NCI-H187 (cell line): ENCODE results near the gene TSSK3.
A peak's percentile ranks its signal among the peaks of the same experiment; 100 is the strongest.
"Not testable (repeated sequence)": the region's sequence is repeated elsewhere in the genome, so short reads cannot be mapped to it uniquely, and the experiment has no call there.

ENCODE experiments used
- DNase-seq, 2 experiments: peaks; one replicate each; lab custom pipeline; 2025; lab: John Stamatoyannopoulos, UW

The TSSK3 gene

DNA sequence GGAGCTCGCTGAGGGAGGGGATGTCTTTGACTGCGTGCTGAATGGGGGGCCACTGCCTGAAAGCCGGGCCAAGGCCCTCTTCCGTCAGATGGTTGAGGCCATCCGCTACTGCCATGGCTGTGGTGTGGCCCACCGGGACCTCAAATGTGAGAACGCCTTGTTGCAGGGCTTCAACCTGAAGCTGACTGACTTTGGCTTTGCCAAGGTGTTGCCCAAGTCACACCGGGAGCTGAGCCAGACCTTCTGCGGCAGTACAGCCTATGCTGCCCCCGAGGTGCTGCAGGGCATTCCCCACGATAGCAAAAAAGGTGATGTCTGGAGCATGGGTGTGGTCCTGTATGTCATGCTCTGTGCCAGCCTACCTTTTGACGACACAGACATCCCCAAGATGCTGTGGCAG is 1.4 kb downstream of the TSSK3 start:
- no peak for DNase-seq

DNA sequence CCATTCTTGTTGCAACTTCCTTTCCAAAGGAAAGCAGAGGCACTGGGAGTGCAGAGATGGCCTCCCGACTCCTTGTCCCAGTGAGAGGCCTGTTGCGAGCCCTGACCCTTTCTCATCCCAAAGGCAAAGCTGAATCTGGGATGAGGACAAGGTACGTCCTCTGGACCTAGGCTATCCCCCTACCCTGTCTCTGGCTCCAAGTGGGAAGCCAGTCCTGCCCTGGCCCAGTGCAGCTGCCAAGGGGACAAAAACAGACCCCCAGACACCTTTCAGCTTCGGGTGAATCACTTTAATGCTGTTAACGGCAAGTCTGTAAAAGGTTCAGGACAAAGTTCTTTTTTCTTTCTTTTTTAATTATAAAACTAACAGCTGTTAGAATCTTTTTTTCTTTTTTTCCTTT is 2.5 kb downstream of the TSSK3 start:
- DNase-seq: no peak

DNA sequence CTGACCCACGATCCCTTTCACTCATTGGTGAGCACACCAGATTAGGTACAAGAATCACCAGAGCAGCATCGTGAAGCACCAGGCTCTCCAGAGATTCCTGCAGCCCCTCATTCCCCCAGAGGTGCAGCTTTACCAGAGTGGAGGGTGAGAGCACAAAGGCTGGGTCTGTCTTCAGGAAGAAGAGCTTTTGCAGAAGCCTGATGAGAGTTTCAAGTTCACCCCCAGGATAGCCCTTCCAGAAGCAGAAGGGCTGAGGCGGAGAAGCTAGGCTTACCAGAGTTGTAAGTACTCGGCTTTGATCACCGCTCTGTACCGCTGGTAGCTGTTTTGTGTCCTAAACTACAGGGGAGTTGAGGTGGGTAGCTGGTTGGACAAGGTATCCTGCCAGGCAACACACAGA is 3.1 kb downstream of the TSSK3 start:
- DNase-seq: no peak

DNA sequence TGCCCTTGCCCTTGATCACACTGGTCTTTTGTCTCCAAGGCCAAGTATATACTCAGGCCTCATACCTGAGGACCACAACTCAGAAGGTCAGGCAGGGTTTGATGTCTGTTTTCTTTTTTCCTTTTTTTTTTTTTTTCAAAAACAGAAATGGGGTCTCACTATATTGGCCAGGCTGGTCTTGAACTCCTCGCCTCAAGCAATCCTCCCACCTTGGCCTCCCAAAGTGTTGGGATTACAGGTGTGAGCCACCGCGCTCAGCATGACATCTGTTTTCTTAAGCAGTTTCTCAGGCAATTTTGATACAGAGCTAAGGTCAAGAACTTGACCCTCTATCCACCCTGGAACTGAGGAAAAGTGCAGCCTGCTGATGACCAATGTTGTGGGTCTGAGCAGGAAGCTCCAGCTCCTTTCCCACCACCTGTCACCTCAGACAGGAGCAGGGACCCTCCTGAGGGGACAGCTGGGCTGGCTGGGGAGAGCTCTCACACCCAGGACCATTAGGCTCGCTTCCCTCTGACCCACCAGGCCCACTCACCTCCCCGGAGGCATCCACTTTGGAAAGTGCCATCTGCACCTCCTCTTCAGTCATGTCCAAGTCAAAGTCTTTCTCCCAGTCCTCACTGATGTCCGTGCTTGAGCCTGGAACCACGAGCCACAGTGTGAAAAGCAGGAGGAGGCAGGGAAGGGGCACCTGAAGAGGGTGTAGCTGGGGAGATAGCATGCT is 5.7 kb downstream of the TSSK3 start:
- DNase-seq: no peak

DNA sequence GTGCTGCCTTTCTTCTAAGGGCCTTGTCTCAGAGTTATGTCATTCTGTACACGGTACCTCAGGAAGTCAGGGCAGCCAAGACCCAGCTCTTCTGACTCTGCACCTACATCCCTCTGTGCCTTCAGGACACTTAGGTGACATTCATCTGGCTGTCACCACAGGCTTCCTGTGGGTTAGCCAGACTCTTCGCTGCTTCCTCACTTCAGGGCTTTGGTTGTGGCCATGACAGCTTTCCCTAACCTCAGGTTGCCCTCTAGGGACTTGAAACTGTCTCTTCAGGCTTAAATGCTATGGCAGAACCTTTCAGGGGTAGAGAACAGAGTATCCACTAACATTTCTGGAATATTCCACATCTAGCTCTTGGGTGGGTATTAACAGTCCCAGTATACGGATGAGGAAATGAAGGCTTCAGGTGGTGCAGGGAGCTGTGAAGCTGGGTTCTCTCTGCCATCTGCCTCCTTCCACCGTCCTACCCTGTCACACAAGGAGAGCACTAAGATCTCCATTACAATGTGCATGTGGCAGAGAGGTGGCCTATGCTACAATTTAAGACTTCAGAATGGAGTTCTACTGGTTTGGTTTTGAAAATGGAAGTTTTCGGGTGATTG is 9.9 kb downstream of the TSSK3 start:
- DNase-seq: no peak

DNA sequence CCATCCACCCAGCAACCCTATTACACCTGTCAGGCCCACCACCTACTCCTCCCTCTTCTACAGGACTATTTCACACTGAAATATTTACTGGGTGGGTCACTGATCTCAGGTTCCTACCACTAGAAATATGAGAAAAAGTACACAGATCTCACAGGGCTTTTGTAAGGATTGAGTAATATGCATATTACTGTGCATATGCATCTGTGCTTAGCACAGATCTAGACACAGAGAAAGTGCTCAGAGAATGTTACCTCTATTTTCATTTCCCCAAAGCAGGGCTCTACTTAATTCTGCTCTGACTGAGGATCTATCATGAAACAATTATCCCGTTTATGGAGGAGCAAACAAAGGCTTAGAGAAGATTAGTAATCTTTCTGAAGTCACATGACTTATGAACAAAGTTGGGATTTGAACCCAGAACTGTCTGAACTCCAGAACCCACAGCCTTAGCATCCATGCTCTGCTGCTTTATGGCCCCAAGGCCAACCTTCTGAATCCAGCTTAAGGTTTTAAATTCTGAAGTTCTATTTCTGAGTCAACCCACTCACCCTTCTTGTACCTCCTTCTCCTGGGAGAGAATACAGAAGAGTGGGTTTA is 11.8 kb downstream of the TSSK3 start:
- no peak for DNase-seq

DNA sequence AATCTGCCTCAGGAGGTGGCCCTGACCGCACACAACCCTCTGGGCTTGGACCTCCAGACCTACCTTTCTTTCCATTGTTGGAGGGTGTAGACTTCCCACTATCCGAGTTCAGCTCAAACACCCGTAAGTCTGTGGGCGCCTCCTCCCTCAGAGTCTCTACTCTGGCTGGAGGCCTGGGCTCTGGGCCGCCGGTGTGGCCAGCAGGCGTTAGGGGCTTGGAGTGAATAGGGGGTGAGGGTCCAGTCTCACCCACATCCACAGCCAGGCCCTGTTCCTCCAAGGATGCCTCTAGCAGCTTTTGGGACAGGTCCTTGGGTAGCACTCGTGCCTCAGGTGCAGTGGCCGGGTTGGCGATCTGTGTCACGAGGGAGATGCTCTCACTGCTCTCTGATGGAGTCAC is 13.9 kb downstream of the TSSK3 start:
- DNase-seq: no peak

DNA sequence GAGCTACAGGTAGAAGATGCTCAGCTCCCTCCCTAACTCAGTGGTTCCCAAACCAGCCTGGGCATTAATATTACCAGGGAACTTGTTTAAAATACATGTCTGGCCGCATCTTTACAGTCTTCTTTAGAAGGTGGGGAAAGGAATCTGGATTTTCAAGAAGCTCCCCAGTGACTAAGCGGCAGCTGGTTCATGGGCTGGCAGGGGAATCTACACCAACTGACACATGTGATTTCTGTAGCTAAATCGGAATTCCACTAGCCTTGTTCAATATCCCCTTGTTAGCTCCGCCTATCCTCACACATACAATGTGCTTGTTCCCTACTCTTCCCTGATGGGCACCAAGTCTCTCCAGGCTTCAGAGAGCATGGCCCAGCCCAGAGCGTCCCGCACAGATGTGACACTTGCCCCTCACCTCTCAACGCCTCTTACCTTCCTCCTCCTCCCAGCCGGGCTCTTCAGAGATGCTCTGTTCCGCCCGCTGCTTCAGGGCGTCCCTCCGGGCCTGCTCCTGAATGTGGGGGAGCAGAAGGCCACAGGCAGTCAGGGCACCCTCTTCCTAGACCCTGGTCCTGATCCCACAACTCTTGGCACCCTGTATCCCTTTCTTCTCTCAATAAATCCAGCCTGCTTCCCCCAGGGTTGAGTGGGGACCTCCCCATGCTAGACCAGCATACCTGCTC is 15.3 kb downstream of the TSSK3 start:
- no peak for DNase-seq

DNA sequence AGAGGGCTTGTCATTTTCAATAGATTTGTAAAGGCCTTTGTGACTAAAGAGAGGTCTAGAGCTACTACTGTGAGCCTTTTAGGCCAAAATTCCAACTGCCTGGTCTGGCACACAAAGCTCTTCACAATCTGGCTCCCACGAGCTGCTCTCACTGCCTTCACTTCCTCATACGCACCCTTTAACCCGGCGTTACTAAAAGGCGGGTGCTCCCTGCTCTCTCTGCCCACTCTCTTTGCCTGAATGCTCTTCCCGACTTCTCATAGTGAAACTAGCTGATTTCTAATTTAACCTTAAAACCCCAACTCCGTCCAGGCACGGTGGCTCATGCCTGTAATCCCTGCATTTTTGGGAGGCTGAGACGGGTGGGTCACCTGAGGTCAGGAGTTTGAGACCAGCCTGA is 17.7 kb downstream of the TSSK3 start:
- DNase-seq: no peak

DNA sequence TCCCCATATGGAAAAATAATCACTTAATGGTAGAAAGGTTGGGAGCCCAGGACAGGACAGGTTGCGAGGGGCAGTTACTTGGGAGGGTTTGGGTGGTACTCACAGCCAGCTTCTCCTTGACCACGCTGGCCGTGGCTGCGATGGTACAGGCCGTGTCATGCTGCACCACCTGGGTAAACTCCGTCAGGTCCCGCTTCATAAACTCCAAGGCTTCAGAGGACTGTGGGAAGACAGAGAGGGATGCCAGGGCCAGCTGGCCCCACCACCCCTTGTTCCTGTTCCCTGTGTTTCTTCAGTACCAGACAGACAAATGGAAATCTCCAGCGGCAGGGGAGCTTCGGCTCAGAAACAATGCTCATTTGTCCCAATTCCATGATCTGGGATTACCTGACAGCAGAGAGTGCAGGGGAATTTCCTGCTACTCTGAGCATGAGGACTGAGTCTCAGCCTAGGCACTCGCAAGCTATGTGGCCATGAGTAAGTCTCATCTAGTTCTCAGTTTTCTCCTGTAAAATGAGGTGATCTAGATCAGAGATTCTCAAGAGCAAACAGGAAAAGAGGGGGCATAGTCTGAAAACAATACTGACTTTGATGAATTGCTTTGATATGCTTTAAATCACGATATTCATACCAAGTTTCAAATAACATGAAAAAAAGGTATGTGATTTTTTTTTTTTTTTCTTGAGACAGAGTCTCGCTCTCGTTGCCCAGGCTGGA is 24.5 kb downstream of the TSSK3 start:
- no peak for DNase-seq

DNA sequence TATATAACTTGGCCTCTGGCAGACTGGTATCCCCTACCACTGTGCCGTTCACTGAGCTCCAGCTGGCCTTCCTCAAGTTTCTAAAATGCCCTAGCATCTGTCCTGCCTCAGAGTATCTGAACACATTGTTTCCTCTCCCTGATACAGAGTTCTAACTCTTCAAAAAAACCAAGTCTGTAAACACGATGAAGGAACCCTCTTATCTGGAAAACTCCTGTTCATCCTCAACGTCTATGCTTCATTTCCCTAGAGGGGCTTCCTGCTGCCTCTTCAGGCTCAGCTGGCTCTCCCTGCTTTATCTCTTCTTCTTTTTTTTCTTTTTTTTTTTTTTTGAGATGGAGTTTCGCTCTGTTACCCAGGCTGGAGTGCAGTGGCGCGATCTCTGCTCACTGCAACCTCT is 26.3 kb downstream of the TSSK3 start:
- no peak for DNase-seq

DNA sequence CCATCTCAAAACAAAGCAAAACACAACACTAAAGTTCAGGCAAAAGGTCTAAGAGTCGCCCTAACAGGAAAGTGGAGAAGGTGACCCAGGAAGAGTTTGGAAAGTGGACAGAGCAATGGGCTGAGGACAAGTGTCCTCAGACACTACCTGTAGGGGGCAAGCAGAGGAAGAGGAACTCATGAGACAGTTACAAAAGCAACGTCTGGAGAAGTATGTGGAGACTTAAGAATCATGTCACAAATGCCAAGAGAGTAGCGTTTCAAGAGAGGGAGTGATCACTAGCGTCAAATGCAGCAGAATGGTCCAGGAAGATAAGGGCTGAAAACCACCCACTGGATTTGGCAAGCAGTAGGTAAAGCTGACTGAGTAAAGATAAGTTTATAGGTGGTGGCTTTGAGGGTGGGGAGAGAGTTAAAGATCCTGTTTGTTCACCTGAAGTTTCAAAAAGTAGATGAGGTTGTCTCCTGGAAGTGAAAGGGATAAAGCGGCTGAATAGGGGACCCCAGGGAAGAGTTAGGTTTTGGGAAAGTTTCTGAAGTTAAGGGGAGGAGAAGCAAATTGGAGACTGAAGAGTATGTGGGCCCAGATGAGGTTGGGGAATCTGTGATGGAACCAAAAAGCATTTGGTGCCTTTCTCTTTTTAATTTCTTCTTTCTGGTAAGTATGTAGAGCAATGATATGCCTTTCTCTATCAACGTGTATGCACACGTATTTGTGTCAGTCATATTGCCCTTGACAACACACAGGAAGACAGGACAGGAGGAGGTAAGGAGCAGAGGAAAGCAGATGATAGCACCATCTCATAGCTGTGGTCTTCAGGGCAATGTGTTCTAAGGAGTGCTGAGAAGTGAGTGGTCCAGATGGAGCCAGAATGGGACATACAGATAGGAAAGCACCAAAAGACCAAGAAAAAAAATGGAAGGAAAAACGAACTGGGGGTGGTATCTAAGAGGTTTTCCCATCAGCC is 28.8 kb downstream of the TSSK3 start:
- DNase-seq: no peak

DNA sequence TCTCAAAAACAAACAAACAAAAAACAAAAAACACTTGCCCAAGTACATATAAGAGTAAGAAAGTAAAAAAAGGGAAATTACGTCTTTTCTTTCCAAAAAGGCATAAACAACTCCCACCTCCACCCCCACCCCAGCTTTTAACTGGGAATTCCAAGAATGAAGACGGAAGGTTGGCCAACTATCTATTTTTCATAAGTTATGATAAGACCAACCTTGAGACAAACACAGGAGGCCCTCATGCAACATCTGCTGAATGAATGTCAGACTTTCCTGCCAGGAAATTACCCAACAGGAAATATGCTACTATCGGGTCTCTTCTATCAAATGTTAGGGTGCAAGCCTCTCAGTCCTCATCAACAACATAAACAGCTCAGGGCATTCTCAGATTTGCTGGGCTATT is 30.0 kb downstream of the TSSK3 start:
- DNase-seq: no peak

DNA sequence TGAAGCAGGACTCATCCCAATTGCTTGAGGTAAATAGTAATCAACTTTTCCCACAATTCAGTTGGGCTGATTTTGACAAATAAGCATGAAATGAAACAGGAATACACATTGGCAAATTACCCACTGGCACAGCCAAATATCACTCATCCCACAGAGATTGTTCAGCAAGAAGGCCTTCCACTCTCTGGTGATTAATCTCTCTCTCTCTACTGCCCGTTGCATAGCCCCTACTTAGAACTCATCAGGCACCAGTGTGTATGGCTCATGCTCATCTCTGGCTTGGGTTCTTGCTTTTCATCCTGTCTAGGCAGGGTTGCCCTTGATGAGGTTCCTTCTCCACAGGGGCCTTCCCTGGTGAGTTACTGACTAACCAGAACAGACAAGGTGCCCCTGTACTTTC is 30.8 kb downstream of the TSSK3 start:
- no peak for DNase-seq

DNA sequence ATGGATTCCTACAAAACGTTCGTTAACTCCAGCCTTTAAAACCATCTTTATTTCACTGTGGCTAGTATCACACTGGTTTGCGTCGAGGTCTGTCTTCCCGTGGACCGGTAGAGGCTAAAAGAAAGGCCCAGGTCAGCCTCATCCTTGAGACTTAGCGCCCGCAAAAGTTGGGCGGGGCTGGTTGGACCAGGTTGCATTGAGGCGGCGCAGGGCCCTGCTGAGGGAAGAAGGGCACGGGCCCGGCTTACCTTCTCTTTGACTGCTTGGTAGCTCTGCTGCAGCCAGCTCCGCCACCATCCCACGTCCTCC is 31.4 kb downstream of the TSSK3 start:
- no peak for DNase-seq

DNA sequence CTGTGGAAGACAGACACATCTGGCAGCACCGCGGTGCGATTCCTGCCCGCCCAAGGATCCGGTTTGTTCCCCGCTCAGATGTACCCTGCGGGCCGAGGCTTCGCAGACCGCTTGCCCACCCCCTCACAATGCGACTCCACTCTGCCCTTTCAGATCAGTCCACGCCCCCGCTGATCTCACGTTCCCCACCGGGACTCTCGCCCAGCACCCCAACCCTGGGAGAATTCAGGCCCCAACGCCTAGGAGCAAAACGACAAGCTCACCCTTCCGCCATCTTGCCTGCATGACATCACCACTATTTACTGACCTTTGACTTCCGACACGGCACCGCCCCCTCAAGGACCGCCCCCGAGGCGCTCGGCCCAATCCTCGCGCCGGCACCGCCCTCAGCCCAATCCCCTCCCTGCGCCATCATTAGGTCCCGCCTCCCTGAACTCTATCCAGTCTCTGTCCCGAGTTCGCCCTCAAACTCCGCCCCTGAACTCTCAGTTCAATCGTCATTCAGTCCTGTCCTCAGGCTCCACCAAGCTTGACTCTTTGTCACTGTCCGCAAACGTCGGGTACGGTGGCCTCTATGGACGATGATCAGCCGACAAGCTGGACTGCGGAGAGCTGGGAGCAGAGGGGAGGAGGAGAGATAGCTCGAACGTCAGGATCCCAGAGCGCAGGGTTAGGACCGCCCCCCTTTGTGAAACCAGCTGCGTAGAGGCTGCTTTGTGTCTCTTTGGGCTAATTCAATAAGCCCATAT is 32.0 kb downstream of the TSSK3 start, which contains the start of gene BSDC1:
Gene BSDC1, minus strand, starts transcription at position 301 of the 749 bp plus-strand sequence. Its CDS starts 27 bp downstream, at position 274.
- peak; percentile 98 to 99 for DNase-seq

DNA sequence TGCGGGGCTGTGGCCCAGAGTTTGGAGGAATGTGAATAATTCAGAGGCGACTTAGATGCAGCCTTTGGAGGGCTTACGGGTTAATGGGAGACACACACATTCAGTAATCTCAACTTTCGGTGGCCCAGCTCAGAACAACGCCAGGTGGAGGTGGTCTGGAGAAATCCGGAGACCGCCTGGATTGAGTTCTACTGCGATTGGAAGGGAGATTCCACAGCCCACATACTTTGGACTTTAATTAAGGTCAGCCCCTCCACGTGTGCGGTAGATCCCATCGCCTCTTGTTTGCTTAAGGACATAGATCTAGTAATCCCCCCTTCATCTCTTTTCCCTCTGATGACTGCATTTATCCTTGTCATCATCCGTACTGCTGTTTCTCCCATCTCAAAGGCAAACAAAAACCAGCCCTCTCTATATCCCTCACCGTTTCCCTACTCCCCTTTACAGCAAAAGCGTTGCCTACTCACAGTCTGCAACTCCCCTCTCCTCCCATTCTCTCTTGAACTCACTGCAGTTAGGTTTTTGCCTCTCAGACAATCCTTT is 32.6 kb downstream of the TSSK3 start:
- no peak for DNase-seq

DNA sequence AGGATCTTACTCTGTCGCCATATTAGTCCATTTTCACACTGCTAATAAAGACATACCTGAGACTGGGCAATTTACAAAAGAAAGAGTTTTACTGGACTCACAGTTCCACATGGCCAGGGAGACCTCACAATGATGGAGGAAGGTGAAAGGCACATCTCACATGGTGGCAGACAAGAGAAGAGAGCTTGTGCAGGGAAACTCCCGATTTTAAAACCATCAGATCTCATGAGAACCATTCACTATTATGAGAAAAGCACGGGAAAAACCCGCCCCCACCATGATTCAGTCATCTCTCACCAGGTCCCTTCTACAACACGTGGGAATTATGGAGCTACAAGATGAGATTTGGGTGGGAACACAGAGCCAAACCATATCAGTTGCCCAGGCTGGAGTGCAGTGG is 34.2 kb downstream of the TSSK3 start:
- not testable (repeated sequence) for DNase-seq

DNA sequence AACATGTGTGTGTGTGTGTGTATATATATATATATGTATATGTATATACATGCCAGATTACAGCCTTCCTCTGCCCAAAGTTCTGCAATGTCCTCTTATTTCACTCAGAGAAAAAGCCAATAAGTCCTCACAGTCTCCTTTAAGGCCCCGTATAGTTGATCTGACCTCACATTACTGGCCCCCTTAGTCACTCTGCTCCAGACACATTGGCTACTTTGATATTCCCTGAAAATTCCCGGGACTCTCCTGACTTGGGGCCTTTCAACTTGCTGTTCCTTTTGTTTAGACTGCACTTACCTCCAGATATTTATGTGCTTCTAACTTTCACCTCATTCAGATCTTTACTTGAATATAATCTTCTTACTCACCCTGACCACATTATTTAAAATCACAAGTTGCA is 36.1 kb downstream of the TSSK3 start:
- no peak for DNase-seq

DNA sequence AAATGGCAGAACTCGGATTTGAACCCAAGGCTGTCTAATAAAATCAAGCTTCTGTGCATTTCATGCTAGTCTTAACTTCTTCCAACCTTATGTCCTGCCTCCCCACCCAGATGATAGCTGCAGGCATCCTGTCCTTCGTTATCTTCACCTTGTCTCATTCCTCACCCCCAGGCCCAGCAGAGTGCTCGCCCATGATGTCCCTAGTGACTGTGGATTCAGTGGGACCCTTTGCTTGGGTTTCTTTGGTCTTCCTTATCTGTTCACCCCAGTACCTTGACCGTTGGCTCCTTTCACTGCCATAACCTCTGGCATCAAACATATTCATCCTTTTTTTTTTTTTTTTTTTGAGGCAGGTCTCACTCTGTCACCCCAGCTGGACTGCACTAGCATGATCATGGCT is 37.5 kb downstream of the TSSK3 start:
- DNase-seq: no peak
